ENCODE measurements around the gene ZBTB7A.

DNA sequence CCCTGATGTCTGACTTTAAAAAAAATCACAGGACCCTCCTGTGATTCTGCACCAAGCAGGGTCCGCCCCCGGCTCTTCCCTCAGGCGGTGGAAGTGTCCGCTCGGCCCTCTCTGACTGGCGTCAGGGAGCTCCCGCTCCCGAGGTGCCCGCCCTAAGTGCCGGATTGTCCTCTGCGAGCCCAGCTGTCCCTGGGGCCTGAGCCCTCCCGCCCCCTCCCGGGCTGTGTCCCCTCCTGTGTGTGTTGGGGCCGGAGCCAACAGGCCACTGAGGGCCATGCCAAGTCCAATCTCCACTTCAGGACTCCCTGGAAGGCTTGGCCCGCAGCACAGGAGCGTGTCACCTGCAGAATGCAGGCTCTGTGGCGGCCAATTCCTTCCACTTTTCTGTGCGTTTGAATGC, 31.8 kb upstream of the ZBTB7A start:
- TF ChIP-seq POLR2A (IDR thresholded peaks at IDR 0.05) (no peak), CTCF (IDR thresholded peaks at IDR 0.05) (no peak)
